ENCODE data around the gene SLC39A1.
A peak's percentile ranks its signal among the peaks of the same experiment; 100 is the strongest.

The SLC39A1 gene

DNA sequence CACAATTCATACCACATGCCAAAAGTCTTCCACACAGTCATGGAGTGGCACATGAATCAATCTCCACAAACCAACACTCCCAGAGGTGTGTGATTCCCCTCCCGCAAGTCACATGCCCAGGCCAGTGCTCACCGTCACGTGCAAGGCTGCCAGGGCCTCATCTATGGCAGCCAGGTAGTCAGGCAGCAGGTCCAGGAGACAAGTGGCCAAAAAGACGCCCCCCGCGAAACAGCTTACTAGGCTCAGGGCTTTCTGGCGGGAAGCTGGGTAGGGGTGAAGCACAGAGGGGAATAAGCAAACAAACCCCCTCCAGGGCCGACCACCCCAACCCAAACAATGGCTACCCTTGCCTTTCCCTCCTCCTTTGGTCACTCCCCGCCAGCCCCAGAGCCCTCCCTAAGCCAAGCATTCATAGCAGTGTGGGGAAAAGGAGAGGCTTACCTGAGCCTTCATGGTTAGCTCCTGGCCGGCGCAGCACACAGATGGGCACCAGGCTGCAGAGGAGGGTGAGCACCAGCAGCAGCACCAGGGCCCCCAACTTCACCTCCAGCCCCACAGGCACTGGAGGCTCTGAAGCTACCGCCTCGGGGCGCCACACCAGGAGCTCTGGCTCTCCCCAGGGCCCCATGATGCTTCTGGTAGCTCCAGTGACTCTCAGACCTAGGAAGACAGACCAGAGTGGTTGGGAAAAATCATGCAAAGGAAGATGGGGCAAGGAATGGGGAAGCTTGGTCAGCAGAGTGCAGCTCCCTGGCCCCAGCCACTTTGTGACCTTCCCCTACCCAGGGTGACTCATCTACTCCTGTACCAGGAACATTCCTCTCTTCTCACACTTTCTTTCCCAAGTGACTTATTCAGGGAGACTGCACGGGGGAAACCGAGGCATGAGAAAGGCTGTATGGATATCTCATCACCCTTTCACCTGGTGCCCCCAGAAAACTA is 978 bp downstream of the SLC39A1 start:
- TF ChIP-seq, protein P1, sequence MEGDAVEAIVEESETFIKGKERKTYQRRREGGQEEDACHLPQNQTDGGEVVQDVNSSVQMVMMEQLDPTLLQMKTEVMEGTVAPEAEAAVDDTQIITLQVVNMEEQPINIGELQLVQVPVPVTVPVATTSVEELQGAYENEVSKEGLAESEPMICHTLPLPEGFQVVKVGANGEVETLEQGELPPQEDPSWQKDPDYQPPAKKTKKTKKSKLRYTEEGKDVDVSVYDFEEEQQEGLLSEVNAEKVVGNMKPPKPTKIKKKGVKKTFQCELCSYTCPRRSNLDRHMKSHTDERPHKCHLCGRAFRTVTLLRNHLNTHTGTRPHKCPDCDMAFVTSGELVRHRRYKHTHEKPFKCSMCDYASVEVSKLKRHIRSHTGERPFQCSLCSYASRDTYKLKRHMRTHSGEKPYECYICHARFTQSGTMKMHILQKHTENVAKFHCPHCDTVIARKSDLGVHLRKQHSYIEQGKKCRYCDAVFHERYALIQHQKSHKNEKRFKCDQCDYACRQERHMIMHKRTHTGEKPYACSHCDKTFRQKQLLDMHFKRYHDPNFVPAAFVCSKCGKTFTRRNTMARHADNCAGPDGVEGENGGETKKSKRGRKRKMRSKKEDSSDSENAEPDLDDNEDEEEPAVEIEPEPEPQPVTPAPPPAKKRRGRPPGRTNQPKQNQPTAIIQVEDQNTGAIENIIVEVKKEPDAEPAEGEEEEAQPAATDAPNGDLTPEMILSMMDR (IDR thresholded peaks at IDR 0.05; ENCODE audit: extremely low read depth, missing control alignments): no peak
- no peak for DNase-seq (ENCODE audit: low spot score)

DNA sequence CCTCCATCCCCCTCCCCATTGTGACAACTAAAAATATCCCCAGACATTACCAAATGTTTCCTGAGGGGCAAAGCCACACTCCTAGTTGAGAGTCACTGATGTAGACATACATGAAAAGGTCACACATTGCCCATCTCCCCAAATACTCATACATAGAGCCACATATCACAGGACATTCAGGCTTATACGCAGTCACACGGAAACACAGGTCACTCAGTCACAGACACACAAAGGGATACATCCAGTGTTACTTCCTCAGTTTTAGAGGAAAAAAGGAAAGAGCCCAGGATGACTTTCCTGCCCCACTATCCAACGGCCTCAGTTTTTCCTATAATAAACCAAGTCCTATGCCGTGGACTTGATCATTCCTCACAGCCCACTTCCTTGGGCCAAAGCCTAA is 1.9 kb downstream of the SLC39A1 start:
- TF ChIP-seq, protein P1 (IDR thresholded peaks at IDR 0.05; ENCODE audit: extremely low read depth, missing control alignments): no peak
- no peak for DNase-seq (ENCODE audit: low spot score)

DNA sequence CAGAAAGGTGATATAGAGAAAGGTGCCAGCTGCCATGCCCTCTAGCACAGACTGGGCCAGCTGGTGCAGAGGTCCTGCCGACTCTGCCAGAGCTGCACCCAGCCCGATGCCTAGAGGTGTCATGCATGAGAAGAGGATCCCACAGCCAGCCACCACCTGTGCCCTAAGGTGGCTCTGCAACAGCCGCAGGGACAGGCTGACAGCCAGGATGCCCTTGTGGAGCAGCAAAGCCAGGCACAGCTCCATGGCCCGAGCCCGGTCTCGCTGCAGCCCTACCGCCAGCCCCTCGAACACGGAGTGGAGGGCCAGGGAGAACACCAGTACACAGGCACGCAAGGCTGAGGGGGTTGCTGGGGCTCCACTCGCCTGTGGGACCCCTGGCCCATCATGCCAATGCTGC is 3.1 kb downstream of the SLC39A1 start:
- TF ChIP-seq, protein P1 (IDR thresholded peaks at IDR 0.05; ENCODE audit: extremely low read depth, missing control alignments): no peak
- no peak for DNase-seq (ENCODE audit: low spot score)

DNA sequence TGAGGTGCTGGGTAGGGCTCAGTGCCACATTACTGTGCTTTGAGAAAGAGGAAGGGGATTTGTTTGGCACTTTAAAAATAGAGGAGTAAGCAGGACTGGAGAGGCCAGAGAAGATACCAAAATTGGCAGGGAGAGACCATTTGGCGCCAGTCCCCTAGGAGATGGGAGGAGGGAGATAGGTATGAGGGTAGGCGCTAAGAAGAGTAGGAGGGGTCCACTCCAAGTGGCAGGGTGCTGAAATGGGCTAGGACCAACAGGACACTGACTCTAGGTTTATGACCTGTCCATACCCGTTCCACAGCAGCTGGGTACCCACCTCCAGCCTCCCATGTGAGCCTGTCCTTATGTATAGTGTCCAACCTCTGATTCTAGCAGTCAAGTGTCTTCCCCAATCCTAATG is 3.9 kb downstream of the SLC39A1 start:
- TF ChIP-seq, protein P1 (IDR thresholded peaks at IDR 0.05; ENCODE audit: extremely low read depth, missing control alignments): no peak
- no peak for DNase-seq (ENCODE audit: low spot score)

DNA sequence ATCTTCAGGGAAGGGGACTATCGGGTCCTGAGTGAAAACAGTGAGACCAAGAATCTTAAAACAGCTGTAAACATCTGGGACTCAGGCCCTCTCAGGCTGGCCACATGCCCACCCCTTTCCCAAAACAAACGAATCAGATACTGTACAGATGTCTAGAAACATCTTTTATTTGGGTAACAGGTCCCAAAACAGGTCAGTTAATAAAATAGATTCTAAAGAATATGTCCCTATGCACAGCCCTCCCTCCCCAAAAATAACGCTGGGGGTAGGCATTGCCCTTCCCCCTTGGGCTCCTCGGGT is 4.4 kb downstream of the SLC39A1 start:
- TF ChIP-seq, protein P1 (IDR thresholded peaks at IDR 0.05; ENCODE audit: extremely low read depth, missing control alignments): no peak
- no peak for DNase-seq (ENCODE audit: low spot score)

DNA sequence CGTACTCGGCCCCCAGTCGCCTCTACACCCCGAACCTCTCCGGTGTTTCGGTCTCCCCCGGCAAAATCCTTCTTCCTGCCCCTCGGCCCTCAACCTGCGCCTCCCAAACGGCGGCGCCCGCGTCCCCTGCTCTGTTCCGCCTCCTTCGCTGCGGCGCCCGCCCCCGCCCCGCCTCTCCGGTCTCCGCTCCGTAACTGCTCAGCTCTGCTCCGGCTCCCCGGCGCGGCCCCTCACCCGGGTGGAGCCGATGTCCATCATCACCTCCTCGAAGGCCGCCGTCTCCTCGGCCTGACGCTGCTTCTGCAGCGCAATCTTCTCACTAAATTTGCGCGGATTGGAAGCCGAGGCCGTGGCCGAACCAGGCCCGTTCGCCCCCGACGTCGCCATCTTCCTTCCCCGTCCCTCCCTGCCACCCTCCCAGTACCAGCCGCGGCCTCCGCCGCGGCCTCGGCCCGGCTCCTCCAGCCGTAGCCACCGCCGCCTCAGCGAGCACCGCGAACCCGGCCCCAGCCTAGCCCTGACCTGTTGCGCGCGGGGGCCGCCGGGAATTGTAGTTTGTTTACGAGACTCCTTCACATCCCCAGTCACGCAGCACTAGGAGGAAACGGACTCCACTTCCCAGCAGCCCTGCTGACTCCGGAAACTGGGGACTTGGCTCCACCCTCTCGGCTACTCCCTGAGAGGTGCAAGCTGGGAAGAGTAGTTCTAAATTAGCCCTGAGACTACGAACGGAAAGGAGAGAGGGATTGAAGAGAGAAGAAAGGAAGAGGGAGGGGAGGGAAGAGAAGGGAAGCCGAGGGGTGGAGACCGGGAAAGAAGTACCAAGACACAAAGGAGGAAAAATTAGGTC is 5.0 kb downstream of the SLC39A1 start, which contains the start of gene CRTC2:
Gene CRTC2 (minus strand): TSS at position 502 of the 850 bp plus-strand sequence. CDS start 115 bp downstream, at position 387.
- TF ChIP-seq, protein P1 (IDR thresholded peaks at IDR 0.05; ENCODE audit: extremely low read depth, missing control alignments): peak; percentile 1
- peak; percentile 97 for DNase-seq (ENCODE audit: low spot score)

DNA sequence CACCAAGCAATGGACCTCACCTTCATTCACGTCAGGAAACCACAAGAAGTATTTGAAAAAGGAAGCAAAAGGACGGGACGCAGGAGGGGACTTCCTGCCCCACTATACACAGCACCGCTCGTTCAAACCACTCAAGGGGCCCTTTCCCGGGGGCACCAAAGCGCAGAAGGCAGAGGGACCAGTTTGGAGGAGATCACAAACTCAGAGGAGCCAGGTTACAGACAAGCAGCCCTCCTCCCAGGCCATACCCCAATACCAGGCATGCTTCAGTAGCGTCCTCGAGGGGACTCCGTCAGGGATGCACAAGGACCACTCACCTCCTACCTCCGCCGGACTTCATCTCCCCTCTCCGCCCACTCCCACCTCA is 5.6 kb downstream of the SLC39A1 start:
- DNase-seq (ENCODE audit: low spot score): peak; percentile 71

More for the DNA sequence above, 5.6 kb downstream of the SLC39A1 start:
- TF ChIP-seq, protein P1 (IDR thresholded peaks at IDR 0.05; ENCODE audit: extremely low read depth, missing control alignments): no peak

Data from GM20000 (cell line).